K562 (cell line): ENCODE data around the gene URAD.

Experiments
- ELK1 ChIP-seq: sonication (generic); formaldehyde crosslinking; IDR thresholded peaks from 2 replicates; pipeline ENCODE4 v1.8.1; 2022; ENCODE audit warnings: missing genetic modification reagents
- ETV6 ChIP-seq, 3 experiments: fragments of 150-350 bp in 1 of 3; sonication (generic) in 1 of 3; formaldehyde crosslinking in 1 of 3; IDR thresholded peaks; 2 replicates each; pipeline versions ENCODE4 v1.6.1 to v1.8.0; 2014 to 2022; ENCODE audit warnings: borderline replicate concordance in 2 of 3, low read depth in 2 of 3, antibody characterized with exemption in 1 of 3, low read length in 1 of 3, mild to moderate bottlenecking in 1 of 3, missing genetic modification reagents in 1 of 3
- FOXP1 ChIP-seq: sonication (generic); formaldehyde crosslinking; IDR thresholded peaks from 2 replicates; pipeline ENCODE4 v1.8.0; 2022; ENCODE audit warnings: mild to moderate bottlenecking, missing genetic modification reagents
- JUN ChIP-seq, 2 experiments: sonication (generic) in 1 of 2; formaldehyde crosslinking in 1 of 2; IDR thresholded peaks; 2 replicates each; pipeline versions ENCODE4 v1.6.1 to v1.8.0; 2012 to 2022; ENCODE audit warnings: borderline replicate concordance in 2 of 2, mild to moderate bottlenecking in 2 of 2, improper control_type of control experiment in 1 of 2, low read depth in 1 of 2, low read length in 1 of 2, missing genetic modification reagents in 1 of 2
- NR2C1 ChIP-seq, 2 experiments: fragments of 450-650 bp; IDR thresholded peaks; 2 replicates each; pipeline ENCODE4 v1.6.1; 2017; ENCODE audit warnings: mild to moderate bottlenecking in 2 of 2, antibody characterized with exemption in 1 of 2, inconsistent platforms in 1 of 2, missing compliant biosample characterization in 1 of 2, missing genetic modification characterization in 1 of 2
- NR3C1 ChIP-seq: sonication (generic); formaldehyde crosslinking; IDR thresholded peaks from 2 replicates; pipeline ENCODE4 v1.8.1; 2022; ENCODE audit warnings: missing genetic modification reagents
- POLR2G ChIP-seq: fragments of 200-400 bp; formaldehyde crosslinking; IDR thresholded peaks from 2 replicates; pipeline ENCODE4 v1.6.1; 2017; ENCODE audit warnings: low read depth, mild to moderate bottlenecking, antibody characterized with exemption, low read length, moderate library complexity
- RBM15 ChIP-seq: fragments of 200-400 bp; formaldehyde crosslinking; IDR thresholded peaks from 2 replicates; pipeline ENCODE4 v1.6.1; 2018; ENCODE audit warnings: mild to moderate bottlenecking, low read length, moderate library complexity; ENCODE audit not compliant: insufficient read depth

- TF ChIP-seq NR3C1 (CRISPR knock-in tag) (no peak), FOXP1 (CRISPR knock-in tag) (no peak), POLR2G (no peak), NR2C1 (IDR thresholded peaks at IDR 0.05) (no peak), NR2C1 (tag; IDR thresholded peaks at IDR 0.05) (no peak), JUN (IDR thresholded peaks at IDR 0.05; ENCODE audit: borderline replicate concordance, low read depth, low read length) (no peak), JUN (CRISPR knock-in tag; IDR thresholded peaks at IDR 0.05; ENCODE audit: borderline replicate concordance) (no peak), ELK1 (CRISPR knock-in tag) (no peak), RBM15 (no peak), ETV6 (IDR thresholded peaks at IDR 0.05; ENCODE audit: borderline replicate concordance in 1 of 2, low read depth in 2 of 2, low read length in 1 of 2) (no peak), ETV6 (CRISPR knock-in tag; IDR thresholded peaks at IDR 0.05; ENCODE audit: borderline replicate concordance) (no peak)
These were observed 14.4 kb downstream of the URAD start for GRCh38 chr13:27973961-27974662.
